ENCODE measurements around the gene JAK1.
"Not testable (repeated sequence)": the region's sequence is repeated elsewhere in the genome, so short reads cannot be mapped to it uniquely, and the experiment has no call there.

Gene JAK1

DNA sequence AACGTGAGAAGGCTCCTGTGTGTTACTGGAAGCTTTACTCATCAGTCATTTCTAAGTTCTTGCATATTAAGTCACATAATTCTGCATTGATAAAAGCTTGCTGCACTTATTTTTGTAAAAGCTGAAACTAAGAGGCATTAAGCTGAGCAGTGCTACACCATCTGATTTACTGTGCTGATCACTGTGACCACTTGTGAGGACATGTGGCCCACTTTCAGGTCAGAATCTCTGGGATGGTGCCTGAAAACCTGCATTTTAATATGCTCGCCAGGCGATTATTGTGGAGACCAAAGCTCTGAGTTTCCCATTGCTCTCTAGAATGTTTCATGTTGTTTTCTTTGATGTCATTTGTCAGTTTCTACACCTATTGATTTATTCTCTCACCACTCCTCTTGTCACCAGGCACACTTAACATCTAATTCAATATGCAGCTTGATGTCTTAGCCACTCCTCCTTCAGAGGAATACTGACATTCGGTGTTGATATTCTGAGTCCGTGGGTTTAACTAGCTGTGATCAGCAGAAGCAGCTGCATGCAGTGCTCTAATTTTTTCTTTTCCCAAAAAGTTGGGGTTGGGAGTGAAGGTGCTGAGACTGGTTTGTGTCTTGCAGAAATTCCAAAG is 136.2 kb downstream of the JAK1 start:
- no peak for DNase-seq (ENCODE audit: low read depth)

DNA sequence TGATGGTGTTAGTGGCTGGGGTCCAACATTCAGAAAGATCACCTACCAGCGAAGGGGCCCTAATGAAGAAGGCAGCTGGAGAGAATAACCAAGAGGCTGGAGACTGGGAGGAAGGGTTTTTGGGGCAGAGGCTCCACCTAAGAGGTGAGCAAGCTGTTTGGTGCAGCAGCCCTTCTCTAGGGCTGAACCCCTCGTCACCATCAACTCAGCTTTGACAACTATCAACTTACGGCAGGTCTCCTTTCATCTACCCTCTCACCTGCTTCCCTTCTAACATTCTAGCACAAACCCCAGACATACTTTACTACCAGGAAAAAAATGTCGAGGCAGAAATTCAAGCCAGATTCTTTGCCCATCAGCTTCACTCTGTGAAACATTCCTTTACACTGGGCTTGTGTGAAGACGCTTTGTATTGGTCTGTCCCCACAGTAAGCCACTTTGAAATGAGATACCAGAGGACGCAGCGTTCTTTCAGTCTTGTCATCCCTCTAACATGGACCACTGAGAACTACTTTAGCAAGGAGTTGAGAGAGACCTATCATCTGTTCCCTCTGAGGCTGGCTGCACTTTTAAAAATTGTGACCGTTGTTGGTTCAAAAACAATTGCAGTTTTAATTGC is 136.8 kb downstream of the JAK1 start:
- no peak overlapping the region for H3K4me3 ChIP-seq (ENCODE audit: low read length)
- DNase-seq (ENCODE audit: low read depth), result no peak
- TF ChIP-seq, protein P1, sequence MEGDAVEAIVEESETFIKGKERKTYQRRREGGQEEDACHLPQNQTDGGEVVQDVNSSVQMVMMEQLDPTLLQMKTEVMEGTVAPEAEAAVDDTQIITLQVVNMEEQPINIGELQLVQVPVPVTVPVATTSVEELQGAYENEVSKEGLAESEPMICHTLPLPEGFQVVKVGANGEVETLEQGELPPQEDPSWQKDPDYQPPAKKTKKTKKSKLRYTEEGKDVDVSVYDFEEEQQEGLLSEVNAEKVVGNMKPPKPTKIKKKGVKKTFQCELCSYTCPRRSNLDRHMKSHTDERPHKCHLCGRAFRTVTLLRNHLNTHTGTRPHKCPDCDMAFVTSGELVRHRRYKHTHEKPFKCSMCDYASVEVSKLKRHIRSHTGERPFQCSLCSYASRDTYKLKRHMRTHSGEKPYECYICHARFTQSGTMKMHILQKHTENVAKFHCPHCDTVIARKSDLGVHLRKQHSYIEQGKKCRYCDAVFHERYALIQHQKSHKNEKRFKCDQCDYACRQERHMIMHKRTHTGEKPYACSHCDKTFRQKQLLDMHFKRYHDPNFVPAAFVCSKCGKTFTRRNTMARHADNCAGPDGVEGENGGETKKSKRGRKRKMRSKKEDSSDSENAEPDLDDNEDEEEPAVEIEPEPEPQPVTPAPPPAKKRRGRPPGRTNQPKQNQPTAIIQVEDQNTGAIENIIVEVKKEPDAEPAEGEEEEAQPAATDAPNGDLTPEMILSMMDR (conservative IDR thresholded peaks at IDR 0.05; ENCODE audit: low read depth, low read length), result no peak

More for the DNA sequence above, 136.2 kb downstream of the JAK1 start:
- no peak overlapping the region for H3K4me3 ChIP-seq (ENCODE audit: low read length)
- TF ChIP-seq, protein P1 (conservative IDR thresholded peaks at IDR 0.05; ENCODE audit: low read depth, low read length), result no peak

DNA sequence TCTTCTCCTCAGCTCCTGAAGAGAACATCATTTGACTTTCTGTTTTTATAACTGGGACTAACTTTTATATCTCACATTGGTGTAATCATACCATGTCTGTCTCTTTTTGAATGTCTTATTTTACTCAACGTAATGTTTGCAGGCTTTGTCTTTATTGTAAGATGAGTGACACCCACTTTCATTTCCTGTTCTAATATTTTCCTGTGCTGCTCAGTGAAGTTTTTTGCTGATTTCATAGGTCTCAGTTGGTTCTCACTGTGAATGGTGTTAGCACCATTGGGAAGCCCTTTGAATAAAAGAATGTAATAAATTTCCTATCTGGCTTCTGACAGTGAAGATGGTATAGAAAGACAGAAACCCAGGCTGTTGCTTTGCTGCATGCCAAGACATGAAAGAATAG is 137.5 kb downstream of the JAK1 start:
- TF ChIP-seq, protein P1 (conservative IDR thresholded peaks at IDR 0.05; ENCODE audit: low read depth, low read length), result no peak
- DNase-seq (ENCODE audit: low read depth), result no peak
- H3K4me3 ChIP-seq (ENCODE audit: low read length), result no peak overlapping the region

DNA sequence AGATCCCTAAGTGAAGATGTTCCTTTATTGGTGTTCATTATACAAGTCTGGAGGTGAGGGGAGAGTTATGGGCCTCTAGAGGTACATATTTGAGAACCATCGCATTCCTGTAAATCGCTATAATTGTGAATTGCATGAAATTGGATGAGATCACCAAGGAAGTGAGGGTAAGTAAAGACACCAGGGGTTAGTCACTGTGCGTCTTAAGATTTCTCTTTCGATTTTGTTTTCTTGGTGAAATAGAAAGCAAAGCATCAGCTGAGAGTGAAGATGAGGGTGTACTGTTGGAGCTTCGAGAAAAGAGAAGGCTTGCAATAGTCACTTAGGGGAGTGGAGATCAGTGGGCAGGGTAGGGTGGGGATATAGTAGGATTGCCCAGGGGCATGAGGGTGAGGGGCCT is 139.4 kb downstream of the JAK1 start:
- H3K4me3 ChIP-seq (ENCODE audit: low read length), result no peak overlapping the region
- TF ChIP-seq, protein P1 (conservative IDR thresholded peaks at IDR 0.05; ENCODE audit: low read depth, low read length), result no peak

DNA sequence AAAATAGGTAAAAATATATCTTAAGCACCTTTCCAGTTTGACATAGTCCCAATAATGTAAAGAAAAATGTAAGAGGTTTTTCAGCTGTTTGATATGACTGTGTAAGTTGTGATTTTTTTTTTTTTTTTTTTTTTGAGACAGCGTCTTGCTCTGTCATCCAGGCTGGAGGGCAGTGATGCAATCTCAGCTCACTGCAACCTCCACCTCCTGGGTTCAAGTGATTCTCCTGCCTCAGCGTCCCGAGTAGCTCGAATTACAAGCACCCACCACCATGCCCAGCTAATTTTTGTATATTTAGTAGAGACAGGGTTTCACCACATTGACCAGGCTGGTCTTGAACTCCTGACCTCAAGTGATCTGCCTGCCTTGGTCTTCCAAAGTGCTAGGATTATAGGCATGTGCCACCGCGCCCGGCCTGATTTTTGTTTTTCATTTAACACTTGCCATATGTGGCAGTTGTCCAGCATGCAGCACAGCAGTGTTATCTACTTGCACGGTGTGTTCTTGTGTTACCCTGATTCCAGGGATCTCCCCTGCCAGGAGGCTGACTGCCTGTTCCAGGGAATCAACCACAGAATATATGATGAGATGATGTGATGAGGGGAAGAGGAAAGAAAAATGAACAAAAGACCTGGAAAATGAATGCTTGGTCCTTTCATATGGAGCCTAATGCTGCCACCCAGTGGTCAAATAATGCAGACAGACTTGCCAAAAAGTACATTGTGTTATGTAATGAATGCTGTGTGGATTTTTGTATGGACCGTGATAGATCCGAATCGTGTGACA is 142.5 kb downstream of the JAK1 start:
- H3K4me3 ChIP-seq (ENCODE audit: low read length), result no peak overlapping the region
- TF ChIP-seq, protein P1 (conservative IDR thresholded peaks at IDR 0.05; ENCODE audit: low read depth, low read length), result peak; percentile 76
- DNase-seq (ENCODE audit: low read depth), result peak; percentile 46

More for the DNA sequence above, 139.4 kb downstream of the JAK1 start:
- DNase-seq (ENCODE audit: low read depth), result no peak

DNA sequence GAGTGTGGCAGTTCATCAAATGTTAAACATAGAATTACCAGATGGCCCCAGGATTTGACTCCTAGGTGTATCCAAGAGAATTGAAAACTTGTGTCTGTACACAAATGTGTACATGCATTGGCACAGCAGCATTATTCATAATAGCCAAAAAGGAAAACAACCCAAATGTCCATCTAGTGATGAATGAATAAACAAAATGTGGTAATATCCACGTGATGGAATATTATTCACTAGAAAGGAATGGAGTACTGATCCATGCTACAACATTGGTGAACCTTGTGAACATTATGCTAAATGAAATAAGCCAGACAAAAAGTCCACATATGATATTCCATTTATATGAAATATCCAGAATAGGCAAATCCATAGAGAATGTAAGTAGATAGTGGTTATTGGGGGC is 143.7 kb downstream of the JAK1 start:
- DNase-seq (ENCODE audit: low read depth), result no peak
- no peak overlapping the region for H3K4me3 ChIP-seq (ENCODE audit: low read length)
- TF ChIP-seq, protein P1 (conservative IDR thresholded peaks at IDR 0.05; ENCODE audit: low read depth, low read length), result no peak

DNA sequence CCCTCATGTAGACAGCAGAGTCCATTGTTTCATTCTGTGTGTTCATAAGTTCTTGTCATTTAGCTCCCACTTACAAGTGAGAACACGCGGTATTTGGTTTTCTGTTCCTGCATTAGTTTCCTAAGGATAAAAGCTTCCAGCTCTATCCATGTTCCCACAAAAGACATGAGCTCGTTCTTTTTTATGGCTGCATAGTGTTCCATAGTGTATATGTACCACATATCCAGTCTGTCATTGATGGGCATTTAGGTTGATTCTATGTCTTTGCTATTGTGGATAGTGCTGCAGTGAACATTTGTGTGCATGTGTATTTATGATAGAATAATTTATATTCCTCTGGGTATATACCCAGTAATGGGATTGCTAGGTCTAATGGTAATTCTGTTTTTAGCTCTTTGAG is 145.8 kb downstream of the JAK1 start:
- H3K4me3 ChIP-seq (ENCODE audit: low read length); DNase-seq (ENCODE audit: low read depth): not testable (repeated sequence)

DNA sequence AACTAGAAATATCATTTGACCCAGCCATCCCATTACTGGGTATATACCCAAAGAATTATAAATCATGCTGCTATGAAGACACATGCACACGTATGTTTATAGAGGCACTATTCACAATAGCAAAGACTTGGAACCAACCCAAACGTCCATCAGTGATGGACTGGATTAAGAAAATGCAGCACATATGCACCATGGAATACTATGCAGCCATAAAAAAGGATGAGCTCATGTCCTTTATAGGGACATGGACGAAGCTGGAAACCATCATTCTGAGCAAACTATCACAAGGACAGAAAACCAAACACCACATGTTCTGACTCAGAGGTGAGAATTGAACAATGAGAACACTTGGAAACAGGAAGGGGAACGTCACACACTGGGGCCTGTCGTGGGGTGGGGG is 149.0 kb downstream of the JAK1 start:
- H3K4me3 ChIP-seq (ENCODE audit: low read length); DNase-seq (ENCODE audit: low read depth): not testable (repeated sequence)

Measured in retinal pigment epithelial cell (primary cell).